ENCODE data around the gene ATG10.
"Not testable (repeated sequence)": the region's sequence is repeated elsewhere in the genome, so short reads cannot be mapped to it uniquely, and the experiment has no call there.

ATG10 gene

DNA sequence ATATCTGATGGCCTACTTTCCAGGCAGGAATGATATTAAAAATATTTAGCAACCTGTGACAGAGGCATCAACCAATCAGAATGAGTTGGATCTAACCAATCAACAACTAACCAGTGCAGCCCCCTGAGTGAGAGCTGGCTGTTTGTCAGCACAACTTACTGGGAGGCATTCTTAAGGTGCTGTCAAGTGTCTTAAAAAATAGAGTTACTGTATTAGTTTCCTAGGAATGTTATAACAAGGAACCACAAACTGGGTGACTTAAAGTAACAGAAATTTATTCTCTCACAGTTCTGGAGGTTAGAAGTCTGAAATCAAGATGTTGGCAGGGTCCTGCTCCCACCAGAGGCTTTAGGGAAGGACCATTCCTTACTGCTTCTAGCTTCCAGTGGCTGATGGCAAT, 85.2 kb downstream of the ATG10 start:
- no peak for DNase-seq (ENCODE audit: low spot score)

GRCh38 chr5:82058710-82059109, 86.9 kb downstream of the ATG10 start:
- DNase-seq (ENCODE audit: low spot score): no peak

GRCh38 chr5:82066791-82067190, 95.0 kb downstream of the ATG10 start:
- no peak for DNase-seq (ENCODE audit: low spot score)

DNA sequence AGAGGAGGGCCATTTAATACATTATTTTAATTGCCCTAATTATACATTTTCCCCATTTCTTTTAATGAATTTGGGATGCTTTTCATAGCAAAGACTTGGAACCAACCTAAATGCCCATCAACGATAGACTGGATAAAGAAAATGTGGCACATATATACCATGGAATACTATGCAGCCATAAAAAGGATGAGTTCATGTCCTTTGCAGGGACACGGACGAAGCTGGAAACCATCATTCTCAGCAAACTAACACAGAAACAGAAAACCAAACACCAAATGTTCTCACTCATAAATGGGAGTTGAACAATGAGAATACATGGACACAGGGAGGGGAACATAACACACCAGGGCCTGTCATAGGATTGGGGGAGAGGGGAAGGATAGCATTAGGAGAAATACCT, 96.2 kb downstream of the ATG10 start:
- DNase-seq (ENCODE audit: low spot score): not testable (repeated sequence)

DNA sequence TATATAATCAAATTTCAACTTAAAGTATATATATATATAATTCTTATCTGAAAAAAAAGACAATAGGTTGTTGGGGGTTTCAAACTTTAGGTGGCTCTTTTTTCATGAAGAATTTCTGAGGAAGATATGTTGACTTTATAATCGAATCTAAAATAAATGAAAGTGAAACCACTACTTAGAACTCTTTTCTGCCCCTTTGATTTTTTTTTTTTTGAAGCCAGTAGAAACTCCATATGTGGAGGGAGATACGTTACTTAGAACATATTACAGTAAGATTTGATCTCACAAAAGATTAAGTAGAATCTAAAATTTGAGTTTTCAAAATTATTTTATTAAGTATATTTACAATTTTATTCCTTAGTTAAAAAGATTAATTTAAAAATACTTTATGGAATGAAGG, 96.9 kb downstream of the ATG10 start:
- DNase-seq (ENCODE audit: low spot score): no peak

DNA sequence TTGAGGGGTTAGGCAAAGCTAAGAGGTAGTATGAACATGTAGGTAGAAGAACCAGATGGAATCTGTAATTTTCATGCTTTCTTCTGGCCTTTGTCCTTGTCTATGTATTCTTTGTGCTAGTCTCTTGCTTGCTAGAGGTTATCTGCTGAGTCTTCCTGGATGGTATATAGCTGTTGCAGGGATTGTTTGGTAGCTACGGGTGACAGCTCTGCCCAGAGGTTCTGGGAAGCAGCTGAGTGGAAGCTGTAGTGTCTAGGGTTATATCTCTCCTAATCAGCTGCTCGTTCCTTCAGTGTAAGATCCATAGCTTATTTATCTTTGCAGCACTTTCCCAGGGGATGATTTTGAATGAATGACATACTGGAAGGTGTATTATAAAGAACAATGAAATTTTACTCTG, 100.3 kb downstream of the ATG10 start:
- no peak for DNase-seq (ENCODE audit: low spot score)

DNA sequence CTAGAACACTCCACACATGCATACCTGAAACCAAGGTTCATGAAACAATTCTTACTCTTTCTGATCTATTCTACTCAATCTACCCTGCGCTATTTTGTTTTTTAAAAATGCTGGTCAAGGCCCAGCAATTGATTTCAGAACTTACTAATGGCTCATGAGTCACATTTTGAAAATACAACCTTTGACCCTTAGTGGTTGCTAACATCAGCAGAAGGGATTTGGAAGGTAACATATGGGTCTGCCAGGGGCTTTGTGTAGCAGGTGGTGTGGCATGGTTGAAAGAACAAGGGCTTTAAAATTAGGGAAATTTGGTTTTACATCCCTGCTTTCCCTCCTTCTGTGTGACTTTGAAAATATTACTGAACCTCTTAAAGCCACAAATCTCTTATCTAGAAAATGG, 101.4 kb downstream of the ATG10 start:
- DNase-seq (ENCODE audit: low spot score): no peak

GRCh38 chr5:82074950-82075349, 103.1 kb downstream of the ATG10 start:
- DNase-seq (ENCODE audit: low spot score): no peak

GRCh38 chr5:82077496-82077895, 105.7 kb downstream of the ATG10 start:
- no peak for DNase-seq (ENCODE audit: low spot score)

DNA sequence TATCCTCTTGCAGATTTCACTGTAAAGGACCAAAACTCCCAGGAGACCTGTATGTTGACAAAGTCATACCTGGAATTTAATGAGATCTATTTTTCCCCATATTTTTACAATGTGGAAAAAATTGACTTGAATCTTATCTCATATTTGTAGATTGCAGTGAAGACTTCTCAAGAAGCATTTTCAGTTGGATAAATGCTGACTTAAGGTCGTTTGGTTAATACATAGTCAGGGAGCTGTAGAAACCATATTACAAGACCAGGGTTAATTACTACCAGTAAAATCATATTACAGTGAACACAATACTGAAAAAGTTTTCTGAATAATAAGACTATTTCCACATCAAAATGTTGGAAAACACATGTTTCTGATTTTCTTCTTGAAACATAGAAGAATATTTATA, 119.8 kb downstream of the ATG10 start:
- DNase-seq (ENCODE audit: low spot score): no peak

- no peak for DNase-seq (ENCODE audit: low spot score)
Observed at GRCh38 chr5:82095536-82095935, 123.7 kb downstream of the ATG10 start.

DNA sequence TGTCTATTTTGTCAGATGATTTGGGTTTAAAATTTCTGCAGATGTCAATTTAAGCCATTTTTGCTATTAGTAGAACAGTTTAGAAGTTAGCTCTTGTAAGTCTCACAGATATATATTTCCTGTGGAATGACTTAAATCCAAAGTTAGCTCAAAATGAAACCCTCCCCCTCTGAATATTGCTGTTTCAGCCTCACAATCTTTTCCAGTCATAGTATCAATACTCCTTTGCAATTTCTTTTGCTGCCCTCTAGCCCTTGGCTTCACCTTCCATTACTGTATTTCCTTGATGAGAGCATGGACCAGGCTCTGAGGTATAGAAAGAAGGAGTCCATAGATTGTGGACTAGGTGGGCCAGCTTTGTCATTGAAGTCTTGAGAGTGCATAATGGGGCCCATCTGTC, 124.4 kb downstream of the ATG10 start:
- DNase-seq (ENCODE audit: low spot score): no peak

GRCh38 chr5:82100303-82101077, 128.7 kb downstream of the ATG10 start:
- DNase-seq (ENCODE audit: low spot score): no peak

DNA sequence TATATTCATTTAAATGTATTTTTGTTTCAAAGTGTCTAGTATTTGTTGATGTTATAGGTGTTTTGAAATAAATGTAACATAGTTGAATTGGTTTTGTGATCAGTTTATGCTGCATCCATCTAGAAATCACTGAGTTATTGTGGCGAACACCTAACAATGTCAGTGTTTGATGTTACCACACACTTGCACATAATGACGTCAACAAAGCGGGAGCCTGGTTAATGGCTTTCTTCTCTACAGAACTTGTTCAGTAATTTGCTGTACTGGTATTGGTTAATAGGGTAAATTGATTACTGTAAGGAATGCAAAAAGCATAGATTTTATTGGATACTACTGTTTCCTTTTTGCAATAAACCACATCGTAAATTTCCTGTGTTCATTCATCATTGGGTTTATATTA, 133.0 kb downstream of the ATG10 start:
- no peak for DNase-seq (ENCODE audit: low spot score)

DNA sequence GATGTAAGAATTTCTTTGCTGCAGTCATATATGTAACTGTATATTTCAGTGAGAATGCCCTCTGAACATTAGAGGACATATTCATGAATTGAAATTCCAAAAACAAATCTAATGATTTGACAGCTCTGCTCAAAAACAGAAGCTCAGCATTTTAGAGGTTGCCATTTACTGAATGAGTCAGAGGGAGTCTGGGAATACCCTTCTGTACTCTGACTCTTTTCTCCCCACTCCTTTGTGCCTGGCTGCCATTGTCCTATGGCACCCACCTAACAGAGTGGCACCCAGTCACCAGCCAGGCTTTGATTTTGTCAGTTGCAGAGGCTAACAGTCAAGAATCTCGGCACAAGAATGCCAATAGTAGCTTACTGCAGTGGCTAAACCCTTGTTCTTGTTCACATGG, 133.6 kb downstream of the ATG10 start:
- no peak for DNase-seq (ENCODE audit: low spot score)

GRCh38 chr5:82106207-82106606, 134.4 kb downstream of the ATG10 start:
- no peak for DNase-seq (ENCODE audit: low spot score)

DNA sequence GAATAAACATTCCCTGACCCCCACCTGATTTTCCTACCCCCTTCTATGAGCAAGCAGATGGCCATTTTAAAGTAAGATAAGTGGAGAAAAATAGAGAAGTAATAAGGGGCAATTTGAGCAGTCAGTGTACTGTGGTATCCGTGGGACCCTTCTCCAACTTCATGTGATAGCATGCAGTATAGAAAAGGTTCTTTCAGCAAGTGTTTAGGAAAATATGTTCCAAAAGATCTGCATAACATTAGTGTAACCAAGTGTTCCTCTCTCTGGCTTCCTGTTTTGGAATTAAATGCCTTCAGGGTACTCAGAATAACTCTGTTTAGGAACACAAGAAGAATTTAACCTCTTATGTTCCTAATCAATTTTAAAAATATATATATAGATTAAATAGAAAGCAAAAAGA, 134.9 kb downstream of the ATG10 start:
- no peak for DNase-seq (ENCODE audit: low spot score)

DNA sequence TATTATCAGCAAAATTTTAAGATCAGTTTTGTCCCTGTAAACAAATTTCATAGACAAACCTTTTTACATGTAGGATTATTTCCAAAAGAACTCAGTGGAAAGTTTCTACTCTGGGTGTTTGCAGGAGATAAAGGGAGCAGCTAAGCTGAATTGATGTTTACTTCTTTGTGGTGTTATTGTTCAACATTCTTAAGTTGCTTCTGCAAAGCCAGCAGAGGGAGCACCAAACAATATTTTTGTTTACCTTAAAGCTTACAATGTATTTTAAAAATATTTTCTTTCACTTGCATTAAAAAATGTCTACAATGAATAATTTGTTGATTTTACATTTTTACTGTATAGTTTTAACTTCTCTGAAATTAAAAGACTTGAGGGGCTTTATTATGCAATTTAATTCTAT, 135.4 kb downstream of the ATG10 start:
- no peak for DNase-seq (ENCODE audit: low spot score)

DNA sequence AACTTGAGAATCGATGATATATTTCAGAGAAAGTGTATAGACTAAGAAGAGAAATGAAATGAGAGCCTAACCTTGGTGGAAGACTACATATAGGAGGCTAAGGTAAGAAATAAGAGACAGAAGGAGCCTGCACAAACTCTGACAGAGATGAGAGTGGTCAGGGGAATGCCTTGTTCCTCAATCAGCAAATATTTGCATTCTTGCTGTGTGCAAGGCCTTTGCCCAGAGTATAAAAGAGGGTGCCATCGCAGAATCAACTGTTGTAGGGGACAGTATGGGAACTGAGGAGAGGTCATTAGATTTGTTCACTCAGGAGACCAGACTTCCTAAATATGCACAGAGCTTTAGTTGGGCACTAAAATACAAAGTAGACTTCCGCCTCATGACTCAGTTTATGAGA, 137.2 kb downstream of the ATG10 start:
- DNase-seq (ENCODE audit: low spot score): no peak

- DNase-seq (ENCODE audit: low spot score): not testable (repeated sequence)
Observed at GRCh38 chr5:82109915-82110314, 138.1 kb downstream of the ATG10 start.

GRCh38 chr5:82111191-82111590, 139.4 kb downstream of the ATG10 start:
- no peak for DNase-seq (ENCODE audit: low spot score)

DNA sequence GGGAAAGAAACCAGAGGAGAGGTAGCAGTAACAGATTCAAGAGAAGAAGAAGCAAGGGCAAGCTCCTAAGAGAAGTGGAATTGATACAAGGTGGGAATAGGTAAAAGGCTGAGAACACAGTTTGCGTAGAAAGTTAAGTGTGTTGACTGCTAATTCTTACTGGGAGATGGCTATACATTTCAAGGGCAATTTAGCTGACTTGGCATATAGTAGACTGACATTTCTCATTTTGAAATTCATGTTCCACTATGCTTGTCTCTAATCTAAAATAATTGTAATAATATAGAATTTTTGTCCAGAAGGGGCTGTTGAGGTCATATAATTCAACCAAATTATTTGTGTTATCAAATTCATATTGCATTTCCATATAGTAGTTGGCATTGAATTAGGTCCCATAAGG, 144.0 kb downstream of the ATG10 start:
- DNase-seq (ENCODE audit: low spot score): no peak

GRCh38 chr5:82119889-82120288, 148.1 kb downstream of the ATG10 start:
- no peak for DNase-seq (ENCODE audit: low spot score)

- no peak for DNase-seq (ENCODE audit: low spot score)
Observed at GRCh38 chr5:82129723-82130285, 158.0 kb downstream of the ATG10 start.

Data from hematopoietic multipotent progenitor cell treated with erythropoietin and hydrocortisone succinate and interleukin-3 and kit ligand, for 17 days (in vitro differentiated cells).